ENCODE measurements around the gene DPP10. TPM values are rescaled to one million over a fixed set of nuclear protein-coding genes. Genes with fewer than 3 reads are reported as not detected.

The DPP10 gene
- total and polyA plus RNA-seq, 4 donors: 0.04 to 4.1 (median 0.48) TPM

- TF ChIP-seq MAX (IDR thresholded peaks at IDR 0.05): no peak
Observed at GRCh38 chr2:115609978-115610377, 1167.5 kb downstream of the DPP10 start (continued).

- Histone ChIP-seq H3K9ac (ENCODE audit: low read depth in 1 of 2, low read length in 2 of 2) (no peak overlapping the region), H3K4me3 (ENCODE audit: low read depth in 1 of 3, low read length in 3 of 3) (no peak overlapping the region), H3K9me3 (ENCODE audit: control insufficient read depth in 4 of 4, low read length in 3 of 4) (no peaks in the 10 kb centered on the region), H3K27me3 (ENCODE audit: control insufficient read depth in 4 of 4, insufficient read depth in 4 of 4, low read length in 3 of 4) (no peaks in the 10 kb centered on the region), H3K27ac (ENCODE audit: low read depth in 1 of 2, low read length in 2 of 2) (no peak overlapping the region), H3K36me3 (ENCODE audit: control insufficient read depth in 4 of 4, insufficient read depth in 3 of 4, low read depth in 1 of 4, low read length in 3 of 4) (no peaks in the 10 kb centered on the region), H3K4me1 (ENCODE audit: control insufficient read depth in 4 of 4, insufficient read depth in 4 of 4, low read length in 3 of 4) (no peaks in the 10 kb centered on the region)
- 86% methylated on average over 3 of the region's 3 CpGs for WGBS
- TF ChIP-seq FOXA1 (IDR thresholded peaks at IDR 0.05): no peak
- TF ChIP-seq YY1 (IDR thresholded peaks at IDR 0.05): no peak
- no peak for TF ChIP-seq EGR1 (IDR thresholded peaks at IDR 0.05; ENCODE audit: low read depth in 2 of 2)
- TF ChIP-seq REST (IDR thresholded peaks at IDR 0.05): no peak
- no peak for TF ChIP-seq RAD21 (IDR thresholded peaks at IDR 0.05)
- no peak for TF ChIP-seq RXRA (IDR thresholded peaks at IDR 0.05)
- TF ChIP-seq SP1 (IDR thresholded peaks at IDR 0.05): no peak
- DNase-seq (ENCODE audit: low spot score): no peak
Observed at GRCh38 chr2:115610888-115611287, 1168.4 kb downstream of the DPP10 start.

- WGBS: 83% methylated on average over 4 of the region's 4 CpGs
- no peak for DNase-seq (ENCODE audit: low spot score)
- Histone ChIP-seq H3K27me3 (ENCODE audit: control insufficient read depth in 4 of 4, insufficient read depth in 4 of 4, low read length in 3 of 4) (no peaks in the 10 kb centered on the region), H3K9ac (ENCODE audit: low read depth in 1 of 2, low read length in 2 of 2) (no peak overlapping the region), H3K36me3 (ENCODE audit: control insufficient read depth in 4 of 4, insufficient read depth in 3 of 4, low read depth in 1 of 4, low read length in 3 of 4) (no peaks in the 10 kb centered on the region), H3K9me3 (ENCODE audit: control insufficient read depth in 4 of 4, low read length in 3 of 4) (no peaks in the 10 kb centered on the region), H3K4me3 (ENCODE audit: low read depth in 1 of 3, low read length in 3 of 3) (no peak overlapping the region), H3K4me1 (ENCODE audit: control insufficient read depth in 4 of 4, insufficient read depth in 4 of 4, low read length in 3 of 4) (no peaks in the 10 kb centered on the region), H3K27ac (ENCODE audit: low read depth in 1 of 2, low read length in 2 of 2) (no peak overlapping the region)
- TF ChIP-seq SP1 (IDR thresholded peaks at IDR 0.05): no peak
- TF ChIP-seq HNF4G (IDR thresholded peaks at IDR 0.05): no peak
- no peak for TF ChIP-seq TAF1 (conservative IDR thresholded peaks at IDR 0.05)
- no peak for TF ChIP-seq MAX (IDR thresholded peaks at IDR 0.05)
- no peak for TF ChIP-seq FOXA1 (IDR thresholded peaks at IDR 0.05)
- no peak for TF ChIP-seq YY1 (IDR thresholded peaks at IDR 0.05)
- TF ChIP-seq ZBTB33 (IDR thresholded peaks at IDR 0.05): no peak
- TF ChIP-seq EGR1 (IDR thresholded peaks at IDR 0.05; ENCODE audit: low read depth in 2 of 2): no peak
- no peak for TF ChIP-seq HNF4A (conservative IDR thresholded peaks at IDR 0.05)
Observed at GRCh38 chr2:115624332-115624731, 1181.9 kb downstream of the DPP10 start.

Data from liver (tissue), 9 donors.